Bronchial epithelial cell (primary cell): ENCODE results near the gene NMU. TPM values are rescaled to one million over a fixed set of nuclear protein-coding genes. Genes with fewer than 3 reads are reported as not detected.
"Not testable (repeated sequence)": the region's sequence is repeated elsewhere in the genome, so short reads cannot be mapped to it uniquely, and the experiment has no call there.

Experiments
- DNase-seq: peaks from one replicate; pipeline ENCODE4 v3.0.0-alpha.2; 2010; ENCODE audit warnings: low read depth
- FAIRE-seq: peaks from 2 replicates; lab custom pipeline; 2011; peaks lifted over from hg19 to GRCh38; lab: Jason Lieb, UNC
- H3K27me3 ChIP-seq: 2 replicates; pipeline ENCODE4 v1.5.1; 2011; ENCODE audit warnings: low read length; ENCODE audit not compliant: control insufficient read depth, insufficient read depth
- H3K36me3 ChIP-seq: 2 replicates; pipeline ENCODE4 v1.5.1; 2011; ENCODE audit warnings: low read length; ENCODE audit not compliant: control insufficient read depth, insufficient read depth
- H3K4me3 ChIP-seq: 2 replicates; pipeline ENCODE4 v1.5.1; 2011; ENCODE audit warnings: mild to moderate bottlenecking, low read depth, low read length, control low read depth
- CTCF ChIP-seq: IDR thresholded peaks from 2 replicates; pipeline ENCODE4 v1.5.1; 2011; ENCODE audit warnings: mild to moderate bottlenecking, moderate library complexity, low read length, control low read depth, inconsistent platforms; ENCODE audit not compliant: insufficient read depth, severe bottlenecking
- total RNA-seq: library from RNA; depleted of rRNA; stranded (reverse); fragments of >200 nt; gene quantifications from 2 replicates; pipeline ENCODE4 v1.2.1, GENCODE V29; 2014

Gene NMU
- 4.2 and 20.4 TPM in 2 replicates for total RNA-seq

- peak within 1 kb of the TSS; percentile 52 for H3K4me3 ChIP-seq
- H3K27me3 ChIP-seq = peaks cover 3% of the 10 kb centered on the region
- DNase-seq (peak; percentile 34), FAIRE-seq (no peak)
- TF ChIP-seq CTCF = peak; percentile 49
- no peaks in the 10 kb centered on the region for H3K36me3 ChIP-seq
These were observed at the start of gene NMU for GRCh38 chr4:55635741-55636655. Gene NMU, minus strand, starts transcription at chr4:55636298. Its CDS starts 106 bp downstream, at chr4:55636192.

- H3K27me3 ChIP-seq = no peaks in the 10 kb centered on the region
- FAIRE-seq (no peak), DNase-seq (no peak)
- TF ChIP-seq CTCF = no peak
- H3K4me3 ChIP-seq = no peak overlapping the region
- no peaks in the 10 kb centered on the region for H3K36me3 ChIP-seq
These were observed 48.2 kb upstream of the NMU start for GRCh38 chr4:55684276-55684675.

GRCh38 chr4:55682797-55683196 lies 46.7 kb upstream of the NMU start:
- not testable (repeated sequence) for H3K36me3 ChIP-seq, DNase-seq, H3K4me3 ChIP-seq, H3K27me3 ChIP-seq, FAIRE-seq

GRCh38 chr4:55682295-55682694 lies 46.2 kb upstream of the NMU start:
- no peak for TF ChIP-seq CTCF
- DNase-seq (no peak), FAIRE-seq (no peak)
- Histone ChIP-seq H3K4me3 (no peak overlapping the region), H3K27me3 (no peaks in the 10 kb centered on the region), H3K36me3 (no peaks in the 10 kb centered on the region)

- FAIRE-seq (peak; percentile 72), DNase-seq (no peak)
- TF ChIP-seq CTCF = no peak
- Histone ChIP-seq H3K27me3 (no peaks in the 10 kb centered on the region), H3K4me3 (no peak overlapping the region), H3K36me3 (no peaks in the 10 kb centered on the region)
These were observed 45.3 kb upstream of the NMU start for GRCh38 chr4:55681430-55681829.

- H3K36me3 ChIP-seq = no peaks in the 10 kb centered on the region
- H3K4me3 ChIP-seq = no peak overlapping the region
- no peaks in the 10 kb centered on the region for H3K27me3 ChIP-seq
- no peak for TF ChIP-seq CTCF
- DNase-seq = no peak
- FAIRE-seq = no peak
These were observed 39.2 kb upstream of the NMU start for GRCh38 chr4:55675196-55675793.
